BLaER1 (cell line): Measurements from ENCODE around the gene DHX30.

Source experiments
- H3K27ac ChIP-seq: shearing (Covaris generic); formaldehyde crosslinking; 2 replicates; pipeline ENCODE4 v1.8.1; 2022
- H3K27me3 ChIP-seq: shearing (Covaris generic); formaldehyde crosslinking; 2 replicates; pipeline ENCODE4 v1.8.1; 2022
- H3K36me3 ChIP-seq: shearing (Covaris generic); formaldehyde crosslinking; 2 replicates; pipeline ENCODE4 v1.8.1; 2022
- H3K4me1 ChIP-seq: shearing (Covaris generic); formaldehyde crosslinking; 2 replicates; pipeline ENCODE4 v1.8.1; 2022
- H3K4me2 ChIP-seq: shearing (Covaris generic); formaldehyde crosslinking; 2 replicates; pipeline ENCODE4 v1.8.1; 2022
- H3K4me3 ChIP-seq: shearing (Covaris generic); formaldehyde crosslinking; 2 replicates; pipeline ENCODE4 v1.8.1; 2022
- H3K9ac ChIP-seq: shearing (Covaris generic); formaldehyde crosslinking; 2 replicates; pipeline ENCODE4 v1.8.1; 2022
- H3K9me3 ChIP-seq: shearing (Covaris generic); formaldehyde crosslinking; 2 replicates; pipeline ENCODE4 v1.8.1; 2022
- H4K20me1 ChIP-seq: shearing (Covaris generic); formaldehyde crosslinking; 2 replicates; pipeline ENCODE4 v1.8.1; 2022
- Cebpa-rat ChIP-seq: shearing (Covaris generic); IDR thresholded peaks from 2 replicates; pipeline ENCODE4 v1.8.1; 2022

DHX30 gene

GRCh38 chr3:47841786-47842349, 38.9 kb downstream of the DHX30 start:
- Histone ChIP-seq H3K4me2 (no peak overlapping the region), H3K9ac (no peak overlapping the region), H3K27me3 (no peaks in the 10 kb centered on the region), H3K27ac (no peak overlapping the region), H3K4me3 (no peak overlapping the region), H4K20me1 (peaks cover 99% of the 10 kb centered on the region), H3K9me3 (no peaks in the 10 kb centered on the region), H3K36me3 (peaks cover 100% of the 10 kb centered on the region), H3K4me1 (no peaks in the 10 kb centered on the region)
- no peak for TF ChIP-seq Cebpa-rat

GRCh38 chr3:47846186-47846879, 43.4 kb downstream of the DHX30 start:
- H3K9me3 ChIP-seq: no peaks in the 10 kb centered on the region
- no peaks in the 10 kb centered on the region for H3K27me3 ChIP-seq
- no peak overlapping the region for H3K9ac ChIP-seq
- H3K4me3 ChIP-seq: no peak overlapping the region
- peaks cover 100% of the 10 kb centered on the region for H3K36me3 ChIP-seq
- H3K27ac ChIP-seq: no peak overlapping the region
- no peak overlapping the region for H3K4me2 ChIP-seq
- no peak for TF ChIP-seq Cebpa-rat
- peaks cover 99% of the 10 kb centered on the region for H4K20me1 ChIP-seq
- H3K4me1 ChIP-seq: peaks cover 33% of the 10 kb centered on the region

- Histone ChIP-seq H3K36me3 (peaks cover 99% of the 10 kb centered on the region), H3K4me2 (no peak overlapping the region), H3K4me1 (peaks cover 39% of the 10 kb centered on the region), H3K27ac (no peak overlapping the region), H3K9ac (no peak overlapping the region), H3K9me3 (no peaks in the 10 kb centered on the region), H4K20me1 (peaks cover 99% of the 10 kb centered on the region), H3K4me3 (no peak overlapping the region), H3K27me3 (no peaks in the 10 kb centered on the region)
- TF ChIP-seq Cebpa-rat: no peak
These were observed 43.9 kb downstream of the DHX30 start for GRCh38 chr3:47846880-47847248.

- peaks cover 98% of the 10 kb centered on the region for H3K36me3 ChIP-seq
- H4K20me1 ChIP-seq: peaks cover 98% of the 10 kb centered on the region
- TF ChIP-seq Cebpa-rat: no peak
- H3K9ac ChIP-seq: no peak overlapping the region
- no peaks in the 10 kb centered on the region for H3K27me3 ChIP-seq
- H3K9me3 ChIP-seq: no peaks in the 10 kb centered on the region
- H3K4me1 ChIP-seq: peaks cover 43% of the 10 kb centered on the region
- H3K4me2 ChIP-seq: no peak overlapping the region
- no peak overlapping the region for H3K4me3 ChIP-seq
- H3K27ac ChIP-seq: no peak overlapping the region
These were observed 44.3 kb downstream of the DHX30 start for GRCh38 chr3:47847260-47847659.

- no peak for TF ChIP-seq Cebpa-rat
- no peak overlapping the region for H3K9ac ChIP-seq
- H3K4me1 ChIP-seq: peaks cover 48% of the 10 kb centered on the region
- H3K36me3 ChIP-seq: peaks cover 98% of the 10 kb centered on the region
- H3K4me2 ChIP-seq: no peak overlapping the region
- no peaks in the 10 kb centered on the region for H3K27me3 ChIP-seq
- no peak overlapping the region for H3K27ac ChIP-seq
- no peak overlapping the region for H3K4me3 ChIP-seq
- H3K9me3 ChIP-seq: no peaks in the 10 kb centered on the region
- H4K20me1 ChIP-seq: peaks cover 92% of the 10 kb centered on the region
These were observed 45.0 kb downstream of the DHX30 start for GRCh38 chr3:47847801-47848518.

GRCh38 chr3:47848599-47849117, 45.7 kb downstream of the DHX30 start:
- Histone ChIP-seq H3K36me3 (peaks cover 95% of the 10 kb centered on the region), H3K27ac (no peak overlapping the region), H3K4me3 (0 out of 2 replicates have a peak overlapping the region, but pooled peaks have one; percentile 9), H4K20me1 (peaks cover 85% of the 10 kb centered on the region), H3K4me1 (peaks cover 48% of the 10 kb centered on the region), H3K9me3 (no peaks in the 10 kb centered on the region), H3K9ac (no peak overlapping the region), H3K27me3 (no peaks in the 10 kb centered on the region), H3K4me2 (peak overlapping the region; percentile 85)
- no peak for TF ChIP-seq Cebpa-rat

GRCh38 chr3:47849186-47849698, 46.3 kb downstream of the DHX30 start:
- Histone ChIP-seq H3K4me2 (peak overlapping the region; percentile 85), H3K4me3 (0 out of 2 replicates have a peak overlapping the region, but pooled peaks have one; percentile 9), H4K20me1 (peaks cover 79% of the 10 kb centered on the region), H3K27me3 (no peaks in the 10 kb centered on the region), H3K9me3 (no peaks in the 10 kb centered on the region), H3K4me1 (peaks cover 48% of the 10 kb centered on the region), H3K27ac (peak overlapping the region; percentile 75), H3K9ac (peak overlapping the region; percentile 50; the same call in 1 of the 2 replicates), H3K36me3 (peaks cover 95% of the 10 kb centered on the region)
- TF ChIP-seq Cebpa-rat: no peak

GRCh38 chr3:47849699-47850563, 47.0 kb downstream of the DHX30 start:
- Histone ChIP-seq H3K27me3 (no peaks in the 10 kb centered on the region), H3K36me3 (peaks cover 95% of the 10 kb centered on the region), H3K9ac (peak overlapping the region; percentile 50), H3K4me2 (peak overlapping the region; percentile 85), H3K4me3 (peak overlapping the region; percentile 9; the same call in 1 of the 2 replicates), H4K20me1 (peaks cover 72% of the 10 kb centered on the region), H3K9me3 (no peaks in the 10 kb centered on the region), H3K4me1 (peaks cover 48% of the 10 kb centered on the region), H3K27ac (peak overlapping the region; percentile 75)
- no peak for TF ChIP-seq Cebpa-rat
